Right atrium auricular region (tissue), 2 donors: ENCODE measurements around the gene OPALIN. TPM values are rescaled to one million over a fixed set of nuclear protein-coding genes. Genes with fewer than 3 reads are reported as not detected.

Experiments
- DNase-seq: peaks from one replicate; pipeline ENCODE4 v3.0.0-alpha.2; 2019; ENCODE audit warnings: low spot score
- H3K27ac ChIP-seq, 2 donors: fragments of 200-600 bp; sonication (generic); 1 replicate in 1 of 2; 2 replicates in 1 of 2; pipeline ENCODE4 v1.5.1; 2016 to 2019
- H3K27me3 ChIP-seq, 2 donors: fragments of 200-600 bp; sonication (generic); one replicate each; pipeline versions ENCODE4 v1.5.1 to v1.6.0; 2017 to 2019
- H3K36me3 ChIP-seq: fragments of 200-600 bp; sonication (generic); one replicate; pipeline ENCODE4 v1.5.1; 2016
- H3K4me1 ChIP-seq, 2 donors: fragments of 200-600 bp; sonication (generic); one replicate each; pipeline versions ENCODE4 v1.5.1 to v1.6.0; 2017 to 2019
- H3K4me3 ChIP-seq, 2 donors: fragments of 200-600 bp; sonication (generic); 1 replicate in 1 of 2; 2 replicates in 1 of 2; pipeline ENCODE4 v1.5.1; 2017 to 2019; ENCODE audit warnings: mild to moderate bottlenecking in 1 of 2, moderate library complexity in 1 of 2
- H3K9me3 ChIP-seq, 2 donors: fragments of 200-600 bp; sonication (generic); one replicate each; pipeline ENCODE4 v1.5.1; 2019
- total RNA-seq, 2 donors: library from RNA; depleted of rRNA; stranded (reverse); fragments of >200 nt; gene quantifications; one replicate each; pipeline ENCODE4 v1.1.0, GENCODE V29; 2016
- TF ChIP-seq, protein P1 (sequence below), 2 donors: fragments of 200-600 bp; sonication (generic); IDR thresholded peaks; one replicate each; pipeline ENCODE4 v1.5.1; 2019; ENCODE audit warnings: antibody characterized with exemption in 2 of 2

OPALIN gene
- total RNA-seq, 2 donors from 2014 or later, result not detected

- no peaks in the 10 kb centered on the region for H3K9me3 ChIP-seq
- TF ChIP-seq, protein P1, sequence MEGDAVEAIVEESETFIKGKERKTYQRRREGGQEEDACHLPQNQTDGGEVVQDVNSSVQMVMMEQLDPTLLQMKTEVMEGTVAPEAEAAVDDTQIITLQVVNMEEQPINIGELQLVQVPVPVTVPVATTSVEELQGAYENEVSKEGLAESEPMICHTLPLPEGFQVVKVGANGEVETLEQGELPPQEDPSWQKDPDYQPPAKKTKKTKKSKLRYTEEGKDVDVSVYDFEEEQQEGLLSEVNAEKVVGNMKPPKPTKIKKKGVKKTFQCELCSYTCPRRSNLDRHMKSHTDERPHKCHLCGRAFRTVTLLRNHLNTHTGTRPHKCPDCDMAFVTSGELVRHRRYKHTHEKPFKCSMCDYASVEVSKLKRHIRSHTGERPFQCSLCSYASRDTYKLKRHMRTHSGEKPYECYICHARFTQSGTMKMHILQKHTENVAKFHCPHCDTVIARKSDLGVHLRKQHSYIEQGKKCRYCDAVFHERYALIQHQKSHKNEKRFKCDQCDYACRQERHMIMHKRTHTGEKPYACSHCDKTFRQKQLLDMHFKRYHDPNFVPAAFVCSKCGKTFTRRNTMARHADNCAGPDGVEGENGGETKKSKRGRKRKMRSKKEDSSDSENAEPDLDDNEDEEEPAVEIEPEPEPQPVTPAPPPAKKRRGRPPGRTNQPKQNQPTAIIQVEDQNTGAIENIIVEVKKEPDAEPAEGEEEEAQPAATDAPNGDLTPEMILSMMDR (IDR thresholded peaks at IDR 0.05), result no peak
- no peaks in the 10 kb centered on the region for H3K36me3 ChIP-seq
- H3K27ac ChIP-seq, result no peak overlapping the region
- DNase-seq, result no peak
- H3K27me3 ChIP-seq, result no peaks in the 10 kb centered on the region
- H3K4me1 ChIP-seq, result peaks cover 0 to 11% of the 10 kb centered on the region in 2 donors
- no peak overlapping the region for H3K4me3 ChIP-seq
Measured at GRCh38 chr10:96337106-96337505, 21.7 kb downstream of the OPALIN start.

- peaks cover 0 to 9% of the 10 kb centered on the region in 2 donors for H3K4me1 ChIP-seq
- no peak for DNase-seq
- no peak overlapping the region for H3K27ac ChIP-seq
- H3K27me3 ChIP-seq, result no peaks in the 10 kb centered on the region
- H3K36me3 ChIP-seq, result no peaks in the 10 kb centered on the region
- no peak overlapping the region for H3K4me3 ChIP-seq
- TF ChIP-seq, protein P1 (IDR thresholded peaks at IDR 0.05), result peak; percentile 58 to 82
- H3K9me3 ChIP-seq, result no peaks in the 10 kb centered on the region
Measured at GRCh38 chr10:96334616-96335526, 23.9 kb downstream of the OPALIN start.

GRCh38 chr10:96333101-96333500, 25.7 kb downstream of the OPALIN start:
- no peak overlapping the region for H3K4me3 ChIP-seq
- no peaks in the 10 kb centered on the region for H3K36me3 ChIP-seq
- H3K4me1 ChIP-seq, result no peaks in the 10 kb centered on the region
- no peaks in the 10 kb centered on the region for H3K27me3 ChIP-seq
- TF ChIP-seq, protein P1 (IDR thresholded peaks at IDR 0.05), result no peak
- DNase-seq, result no peak
- no peak overlapping the region for H3K27ac ChIP-seq
- H3K9me3 ChIP-seq, result no peaks in the 10 kb centered on the region

DNA sequence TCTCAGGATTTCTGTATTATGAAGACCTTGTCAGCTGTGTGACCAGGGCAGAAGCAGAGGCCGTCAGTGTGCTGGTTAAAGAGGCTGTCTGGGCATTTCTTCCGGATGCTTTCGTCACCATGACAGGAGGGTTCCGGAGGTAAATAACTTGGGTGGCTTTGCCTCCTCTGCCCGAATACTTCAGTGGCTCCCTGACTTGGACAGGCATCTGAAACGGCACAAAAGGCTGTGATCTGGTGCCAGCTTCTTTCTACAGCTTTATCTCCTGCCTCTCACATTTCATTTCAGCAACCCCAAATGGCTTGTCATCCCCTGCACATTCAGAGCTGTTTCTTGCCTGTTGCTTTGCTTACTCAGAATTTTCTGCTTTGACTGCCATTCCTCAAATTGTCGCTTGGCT, 31.3 kb downstream of the OPALIN start:
- TF ChIP-seq, protein P1 (IDR thresholded peaks at IDR 0.05), result no peak
- Histone ChIP-seq H3K36me3 (no peaks in the 10 kb centered on the region), H3K27ac (no peak overlapping the region), H3K27me3 (no peaks in the 10 kb centered on the region), H3K4me1 (no peaks in the 10 kb centered on the region), H3K9me3 (no peaks in the 10 kb centered on the region), H3K4me3 (no peak overlapping the region)
- no peak for DNase-seq

DNA sequence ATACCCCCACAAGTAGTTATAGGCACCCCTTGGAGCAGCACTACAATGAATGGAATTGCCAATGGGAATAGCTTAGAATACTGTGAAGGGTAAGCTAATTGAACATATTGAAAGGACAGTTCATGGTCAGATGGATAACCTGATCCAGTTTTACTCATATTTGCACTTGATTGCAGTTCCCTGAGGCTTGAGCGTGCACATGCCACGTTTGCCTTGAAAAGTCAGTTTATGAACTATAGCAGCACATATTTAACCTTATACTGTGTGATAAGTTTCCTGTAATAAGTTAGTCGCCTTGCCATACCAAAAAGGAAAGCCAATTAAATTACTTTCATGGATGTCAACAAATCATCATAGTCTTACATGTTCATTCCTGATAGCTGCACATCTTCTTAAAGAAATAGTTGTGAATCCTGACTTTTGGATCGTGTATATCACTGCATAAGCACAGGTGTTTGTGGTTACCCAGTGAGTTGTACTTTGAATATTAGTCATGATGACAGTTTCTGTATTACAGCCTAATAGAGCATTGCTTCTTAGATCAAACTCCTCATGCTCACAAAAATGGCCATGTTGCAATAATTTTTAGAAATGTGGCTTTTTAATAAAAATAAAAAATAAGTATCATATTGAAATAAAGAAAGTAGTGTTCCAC, 33.0 kb downstream of the OPALIN start:
- DNase-seq, result no peak
- Histone ChIP-seq H3K4me3 (no peak overlapping the region), H3K27ac (no peak overlapping the region), H3K27me3 (no peaks in the 10 kb centered on the region), H3K4me1 (no peaks in the 10 kb centered on the region), H3K36me3 (no peaks in the 10 kb centered on the region), H3K9me3 (no peaks in the 10 kb centered on the region)
- TF ChIP-seq, protein P1 (IDR thresholded peaks at IDR 0.05), result no peak
